Endothelial cell (in vitro differentiated cells): ENCODE measurements around the gene HHAT. TPM values are rescaled to one million over a fixed set of nuclear protein-coding genes. Genes with fewer than 3 reads are reported as not detected.

ENCODE experiments used
- DNase-seq: peaks from one replicate; pipeline ENCODE4 v3.0.0; 2021; ENCODE audit warnings: low spot score
- H3K27ac Mint-ChIP-seq: one replicate; pipeline ENCODE4 v1.8.0; 2021; ENCODE audit warnings: mixed read lengths, inconsistent platforms; ENCODE audit not compliant: unreplicated experiment
- H3K27me3 Mint-ChIP-seq: one replicate; pipeline ENCODE4 v1.8.0; 2021; ENCODE audit warnings: mild to moderate bottlenecking, moderate library complexity, mixed read lengths, inconsistent platforms; ENCODE audit not compliant: unreplicated experiment
- H3K36me3 Mint-ChIP-seq: one replicate; pipeline ENCODE4 v1.8.0; 2021; ENCODE audit warnings: mild to moderate bottlenecking, low read depth, mixed read lengths, inconsistent platforms; ENCODE audit not compliant: unreplicated experiment
- H3K4me1 Mint-ChIP-seq: one replicate; pipeline ENCODE4 v1.8.0; 2021; ENCODE audit warnings: mild to moderate bottlenecking, mixed read lengths, inconsistent platforms; ENCODE audit not compliant: unreplicated experiment
- H3K4me3 Mint-ChIP-seq: one replicate; pipeline ENCODE4 v1.8.0; 2021; ENCODE audit warnings: mild to moderate bottlenecking, mixed read lengths, inconsistent platforms; ENCODE audit not compliant: unreplicated experiment
- H3K9me3 Mint-ChIP-seq: one replicate; pipeline ENCODE4 v1.8.0; 2021; ENCODE audit warnings: mixed read lengths, inconsistent platforms; ENCODE audit not compliant: unreplicated experiment
- CTCF ChIP-seq: fragments of 200-600 bp; sonication (generic); IDR thresholded peaks from one replicate; pipeline ENCODE4 v1.5.0; 2021; ENCODE audit warnings: antibody characterized with exemption; ENCODE audit not compliant: unreplicated experiment
- total RNA-seq: library from RNA; stranded (reverse); fragmentation: NEBNext Ultra II Directional; extraction: Animal tissue kit (Norgen Biotek cat#: 25700); gene quantifications from one replicate; pipeline ENCODE4 v1.2.1, GENCODE V29; 2021; ENCODE audit not compliant: unreplicated experiment

The HHAT gene
- total RNA-seq, 1 donor from 2014 or later = 6.0 TPM

- TF ChIP-seq CTCF = no peak
- Mint-ChIP-seq H3K4me3 (no peak overlapping the region), H3K9me3 (no peaks in the 10 kb centered on the region), H3K4me1 (no peaks in the 10 kb centered on the region), H3K27ac (no peak overlapping the region), H3K27me3 (peaks cover under 1% of the 10 kb centered on the region), H3K36me3 (no peaks in the 10 kb centered on the region)
- DNase-seq = no peak
These were observed 158.3 kb downstream of the HHAT start for GRCh38 chr1:210487021-210487420.

- TF ChIP-seq CTCF = no peak
- no peak overlapping the region for H3K4me3 Mint-ChIP-seq
- H3K27ac Mint-ChIP-seq = no peak overlapping the region
- DNase-seq = no peak
- no peaks in the 10 kb centered on the region for H3K36me3 Mint-ChIP-seq
- H3K27me3 Mint-ChIP-seq = peaks cover 1% of the 10 kb centered on the region
- no peaks in the 10 kb centered on the region for H3K9me3 Mint-ChIP-seq
- H3K4me1 Mint-ChIP-seq = no peaks in the 10 kb centered on the region
These were observed 160.8 kb downstream of the HHAT start for GRCh38 chr1:210489491-210489890.

GRCh38 chr1:210490781-210491180 lies 162.1 kb downstream of the HHAT start:
- H3K27me3 Mint-ChIP-seq = peaks cover 1% of the 10 kb centered on the region
- no peaks in the 10 kb centered on the region for H3K4me1 Mint-ChIP-seq
- DNase-seq = no peak
- H3K9me3 Mint-ChIP-seq = no peaks in the 10 kb centered on the region
- no peaks in the 10 kb centered on the region for H3K36me3 Mint-ChIP-seq
- no peak overlapping the region for H3K4me3 Mint-ChIP-seq
- TF ChIP-seq CTCF = no peak
- no peak overlapping the region for H3K27ac Mint-ChIP-seq

GRCh38 chr1:210496063-210496462 lies 167.4 kb downstream of the HHAT start:
- H3K27me3 Mint-ChIP-seq = peaks cover 1% of the 10 kb centered on the region
- H3K27ac Mint-ChIP-seq = no peak overlapping the region
- no peak for DNase-seq
- H3K9me3 Mint-ChIP-seq = no peaks in the 10 kb centered on the region
- no peak for TF ChIP-seq CTCF
- no peaks in the 10 kb centered on the region for H3K4me1 Mint-ChIP-seq
- no peak overlapping the region for H3K4me3 Mint-ChIP-seq
- H3K36me3 Mint-ChIP-seq = no peaks in the 10 kb centered on the region

GRCh38 chr1:210499956-210500355 lies 171.3 kb downstream of the HHAT start:
- H3K27ac Mint-ChIP-seq = no peak overlapping the region
- DNase-seq = no peak
- H3K4me1 Mint-ChIP-seq = no peaks in the 10 kb centered on the region
- H3K27me3 Mint-ChIP-seq = no peaks in the 10 kb centered on the region
- no peaks in the 10 kb centered on the region for H3K9me3 Mint-ChIP-seq
- H3K36me3 Mint-ChIP-seq = no peaks in the 10 kb centered on the region
- TF ChIP-seq CTCF = no peak
- no peak overlapping the region for H3K4me3 Mint-ChIP-seq
